Measurements from ENCODE around the gene PTPRO. TPM values are rescaled to one million over a fixed set of nuclear protein-coding genes. Genes with fewer than 3 reads are reported as not detected.

PTPRO gene
- total and polyA plus RNA-seq, 4 donors: 2.6 to 11.7 (median 3.4) TPM

- peaks cover 0 to 4% (median 0%) of the 10 kb centered on the region in 3 donors for H3K27me3 ChIP-seq (ENCODE audit: control insufficient read depth in 3 of 3, insufficient read depth in 3 of 3, low read length in 2 of 3)
- 72 to 83% methylated on average over 4 of the region's 4 CpGs for WGBS, 2 donors
- H3K9me3 ChIP-seq (ENCODE audit: control insufficient read depth in 4 of 4, insufficient read depth in 3 of 4, low read length in 3 of 4): no peaks in the 10 kb centered on the region
- no peak overlapping the region for H3K9ac ChIP-seq (ENCODE audit: insufficient read depth in 1 of 2, low read length in 2 of 2)
- TF ChIP-seq CTCF (IDR thresholded peaks at IDR 0.05; ENCODE audit: control extremely low read depth, extremely low read depth): no peak
- peaks cover 0 to 7% (median 3%) of the 10 kb centered on the region in 5 donors for H3K4me1 ChIP-seq (ENCODE audit: control insufficient read depth in 5 of 5, insufficient read depth in 5 of 5, low read length in 5 of 5)
- H3K4me3 ChIP-seq: no peak overlapping the region
- DNase-seq (no peak), ATAC-seq (ENCODE audit: insufficient read depth, low FRiP score) (no peak)
- no peaks in the 10 kb centered on the region for H3K36me3 ChIP-seq (ENCODE audit: control insufficient read depth in 4 of 4, insufficient read depth in 4 of 4, low read length in 4 of 4)
- no peak overlapping the region for H3K27ac ChIP-seq (ENCODE audit: low read depth in 1 of 2, low read length in 1 of 2)
Observed at GRCh38 chr12:15592934-15593333, 270.6 kb downstream of the PTPRO start.

GRCh38 chr12:15596174-15596573, 273.9 kb downstream of the PTPRO start:
- Histone ChIP-seq H3K9me3 (ENCODE audit: control insufficient read depth in 4 of 4, insufficient read depth in 3 of 4, low read length in 3 of 4) (no peaks in the 10 kb centered on the region), H3K27ac (ENCODE audit: low read depth in 1 of 2, low read length in 1 of 2) (no peak overlapping the region), H3K4me1 (ENCODE audit: control insufficient read depth in 5 of 5, insufficient read depth in 5 of 5, low read length in 5 of 5) (peaks cover 0 to 17% (median 9%) of the 10 kb centered on the region in 5 donors), H3K9ac (ENCODE audit: insufficient read depth in 1 of 2, low read length in 2 of 2) (no peak overlapping the region), H3K36me3 (ENCODE audit: control insufficient read depth in 4 of 4, insufficient read depth in 4 of 4, low read length in 4 of 4) (no peaks in the 10 kb centered on the region), H3K27me3 (ENCODE audit: control insufficient read depth in 3 of 3, insufficient read depth in 3 of 3, low read length in 2 of 3) (no peaks in the 10 kb centered on the region), H3K4me3 (no peak overlapping the region)
- DNase-seq (no peak), ATAC-seq (ENCODE audit: insufficient read depth, low FRiP score) (no peak)
- 42 to 68% methylated on average over 5 of the region's 5 CpGs for WGBS, 2 donors
- no peak for TF ChIP-seq CTCF (IDR thresholded peaks at IDR 0.05; ENCODE audit: control extremely low read depth, extremely low read depth)

GRCh38 chr12:15597125-15597830, 275.0 kb downstream of the PTPRO start:
- Histone ChIP-seq H3K27ac (ENCODE audit: low read depth in 1 of 2, low read length in 1 of 2) (no peak overlapping the region), H3K4me1 (ENCODE audit: control insufficient read depth in 5 of 5, insufficient read depth in 5 of 5, low read length in 5 of 5) (peaks cover 0 to 18% (median 9%) of the 10 kb centered on the region in 5 donors), H3K9me3 (ENCODE audit: control insufficient read depth in 4 of 4, insufficient read depth in 3 of 4, low read length in 3 of 4) (no peaks in the 10 kb centered on the region), H3K27me3 (ENCODE audit: control insufficient read depth in 3 of 3, insufficient read depth in 3 of 3, low read length in 2 of 3) (no peaks in the 10 kb centered on the region), H3K36me3 (ENCODE audit: control insufficient read depth in 4 of 4, insufficient read depth in 4 of 4, low read length in 4 of 4) (no peaks in the 10 kb centered on the region), H3K9ac (ENCODE audit: insufficient read depth in 1 of 2, low read length in 2 of 2) (no peak overlapping the region), H3K4me3 (no peak overlapping the region)
- ATAC-seq (ENCODE audit: insufficient read depth, low FRiP score) (no peak), DNase-seq (no peak)
- 65 to 80% methylated on average over 5 of the region's 5 CpGs for WGBS, 2 donors
- no peak for TF ChIP-seq CTCF (IDR thresholded peaks at IDR 0.05; ENCODE audit: control extremely low read depth, extremely low read depth)
